ENCODE data around the gene CPA5. TPM values are rescaled to one million over a fixed set of nuclear protein-coding genes. Genes with fewer than 3 reads are reported as not detected.

CPA5 gene
- total and polyA plus RNA-seq, 8 donors = 0.13 to 0.96 (median 0.65) TPM; not detected in 2

- Histone ChIP-seq H3K27ac (no peak overlapping the region), H3K9me3 (no peaks in the 10 kb centered on the region), H3K36me3 (no peaks in the 10 kb centered on the region), H3K27me3 (no peaks in the 10 kb centered on the region), H3K4me3 (no peak overlapping the region), H3K4me1 (peaks cover 2 to 12% of the 10 kb centered on the region in 2 donors)
- TF ChIP-seq CTCF (IDR thresholded peaks at IDR 0.05) = no peak
- intact Hi-C loops (cut with DNase I) = no loop called here
- no peak for ATAC-seq
- no peak for DNase-seq
Measured at GRCh38 chr7:130367088-130367755, 22.6 kb downstream of the CPA5 start.

- intact Hi-C loops (cut with DNase I) = no loop called here
- no peaks in the 10 kb centered on the region for H3K36me3 ChIP-seq
- DNase-seq (no peak), ATAC-seq (no peak)
- H3K9me3 ChIP-seq = no peaks in the 10 kb centered on the region
- H3K4me3 ChIP-seq = no peak overlapping the region
- TF ChIP-seq CTCF (IDR thresholded peaks at IDR 0.05) = no peak
- peaks cover 2 to 12% of the 10 kb centered on the region in 2 donors for H3K4me1 ChIP-seq
- peak overlapping the region in 1 of 2 donors; percentile 34 for H3K27ac ChIP-seq
- no peaks in the 10 kb centered on the region for H3K27me3 ChIP-seq
Measured at GRCh38 chr7:130367836-130368746, 23.5 kb downstream of the CPA5 start.

- Histone ChIP-seq H3K4me3 (no peak overlapping the region), H3K36me3 (no peaks in the 10 kb centered on the region), H3K9me3 (no peaks in the 10 kb centered on the region), H3K27me3 (no peaks in the 10 kb centered on the region), H3K4me1 (peaks cover 2 to 12% of the 10 kb centered on the region in 2 donors), H3K27ac (peak overlapping the region; percentile 34 to 48)
- intact Hi-C loops (cut with DNase I) = no loop called here
- TF ChIP-seq CTCF (IDR thresholded peaks at IDR 0.05) = no peak
- ATAC-seq = peak; percentile 24
- DNase-seq = peak in 1 of 4 donors; percentile 44
Measured at GRCh38 chr7:130369110-130369711, 24.6 kb downstream of the CPA5 start.

- TF ChIP-seq CTCF (IDR thresholded peaks at IDR 0.05) = no peak
- DNase-seq = no peak
- H3K27me3 ChIP-seq = no peaks in the 10 kb centered on the region
- intact Hi-C loops (cut with DNase I) = no loop called here
- peaks cover 2 to 12% of the 10 kb centered on the region in 2 donors for H3K4me1 ChIP-seq
- H3K9me3 ChIP-seq = no peaks in the 10 kb centered on the region
- H3K4me3 ChIP-seq = no peak overlapping the region
- ATAC-seq = no peak
- peak overlapping the region; percentile 34 to 48 for H3K27ac ChIP-seq
- H3K36me3 ChIP-seq = no peaks in the 10 kb centered on the region
Measured at GRCh38 chr7:130369831-130370550, 25.4 kb downstream of the CPA5 start.
